HL-60 (cell line): ENCODE results near the gene OPTC.

ENCODE experiments used
- DNase-seq, 2 experiments: peaks; one replicate each; pipeline ENCODE4 v3.0.0-alpha.2; 2010 to 2020; ENCODE audit warnings: low read depth in 1 of 2, low spot score in 1 of 2
- H3K27ac ChIP-seq: fragments of 250-450 bp; sonication (Bioruptor Pico); replicated peaks from 2 replicates; pipeline ENCODE4 v1.5.1; 2020; ENCODE audit warnings: mild to moderate bottlenecking, moderate library complexity
- H3K27me3 ChIP-seq: fragments of 250-450 bp; sonication (Bioruptor Pico); 2 replicates; pipeline ENCODE4 v1.5.1; 2021; ENCODE audit warnings: mild to moderate bottlenecking, moderate library complexity; ENCODE audit not compliant: insufficient read depth, poor library complexity, severe bottlenecking
- H3K4me3 ChIP-seq: replicated peaks from 2 replicates; pipeline ENCODE4 v1.5.1; 2011; ENCODE audit warnings: mild to moderate bottlenecking, control low read depth, low read length; ENCODE audit not compliant: insufficient read depth
- GABPA ChIP-seq: IDR thresholded peaks from 2 replicates; pipeline ENCODE4 v1.6.1; 2012; ENCODE audit warnings: low read depth
- POLR2AphosphoS5 ChIP-seq: IDR thresholded peaks from 2 replicates; pipeline ENCODE4 v1.6.1; 2012; ENCODE audit warnings: low read depth
- REST ChIP-seq: IDR thresholded peaks from 2 replicates; pipeline ENCODE4 v1.6.1; 2012; ENCODE audit warnings: low read depth; ENCODE audit not compliant: insufficient replicate concordance
- SPI1 ChIP-seq: IDR thresholded peaks from 2 replicates; pipeline ENCODE4 v1.6.1; 2012; ENCODE audit warnings: low read depth, mild to moderate bottlenecking, borderline replicate concordance
- TF ChIP-seq, protein P1 (sequence below): IDR thresholded peaks from one replicate; pipeline ENCODE4 v1.5.1; 2011; ENCODE audit warnings: low read length, control low read depth, inconsistent platforms; ENCODE audit not compliant: insufficient read depth

Gene OPTC

GRCh38 chr1:203454986-203455471, 38.9 kb upstream of the OPTC start:
- Histone ChIP-seq H3K4me3 (no peak overlapping the region), H3K27me3 (peaks cover 3% of the 10 kb centered on the region), H3K27ac (no peak overlapping the region)
- DNase-seq: no peak
- TF ChIP-seq POLR2AphosphoS5 (no peak), SPI1 (no peak), GABPA (no peak), REST (no peak)
- TF ChIP-seq, protein P1, sequence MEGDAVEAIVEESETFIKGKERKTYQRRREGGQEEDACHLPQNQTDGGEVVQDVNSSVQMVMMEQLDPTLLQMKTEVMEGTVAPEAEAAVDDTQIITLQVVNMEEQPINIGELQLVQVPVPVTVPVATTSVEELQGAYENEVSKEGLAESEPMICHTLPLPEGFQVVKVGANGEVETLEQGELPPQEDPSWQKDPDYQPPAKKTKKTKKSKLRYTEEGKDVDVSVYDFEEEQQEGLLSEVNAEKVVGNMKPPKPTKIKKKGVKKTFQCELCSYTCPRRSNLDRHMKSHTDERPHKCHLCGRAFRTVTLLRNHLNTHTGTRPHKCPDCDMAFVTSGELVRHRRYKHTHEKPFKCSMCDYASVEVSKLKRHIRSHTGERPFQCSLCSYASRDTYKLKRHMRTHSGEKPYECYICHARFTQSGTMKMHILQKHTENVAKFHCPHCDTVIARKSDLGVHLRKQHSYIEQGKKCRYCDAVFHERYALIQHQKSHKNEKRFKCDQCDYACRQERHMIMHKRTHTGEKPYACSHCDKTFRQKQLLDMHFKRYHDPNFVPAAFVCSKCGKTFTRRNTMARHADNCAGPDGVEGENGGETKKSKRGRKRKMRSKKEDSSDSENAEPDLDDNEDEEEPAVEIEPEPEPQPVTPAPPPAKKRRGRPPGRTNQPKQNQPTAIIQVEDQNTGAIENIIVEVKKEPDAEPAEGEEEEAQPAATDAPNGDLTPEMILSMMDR: no peak

DNA sequence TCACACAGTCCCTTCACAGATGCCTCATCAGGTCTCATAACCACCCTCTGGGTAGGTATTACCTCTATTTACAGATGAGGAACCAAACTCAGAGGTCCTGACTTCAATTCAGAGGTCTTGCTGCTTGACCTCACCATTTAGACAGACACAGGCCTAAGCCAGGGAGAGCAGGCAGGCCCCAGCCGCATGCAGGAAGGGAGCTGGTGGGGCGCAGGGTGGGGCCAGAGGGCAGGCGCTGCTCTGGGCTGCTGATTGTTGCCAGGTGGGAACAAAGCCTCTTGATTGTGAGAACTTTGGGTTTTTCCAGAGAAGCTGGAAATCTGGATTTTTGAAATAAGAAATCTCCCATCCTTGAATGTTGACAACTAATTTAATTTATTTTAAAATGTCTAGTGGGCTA, 38.2 kb upstream of the OPTC start:
- Histone ChIP-seq H3K4me3 (no peak overlapping the region), H3K27me3 (peaks cover 3% of the 10 kb centered on the region), H3K27ac (no peak overlapping the region)
- DNase-seq: no peak
- TF ChIP-seq SPI1 (no peak), POLR2AphosphoS5 (no peak), REST (no peak), GABPA (no peak)
- TF ChIP-seq, protein P1: no peak

DNA sequence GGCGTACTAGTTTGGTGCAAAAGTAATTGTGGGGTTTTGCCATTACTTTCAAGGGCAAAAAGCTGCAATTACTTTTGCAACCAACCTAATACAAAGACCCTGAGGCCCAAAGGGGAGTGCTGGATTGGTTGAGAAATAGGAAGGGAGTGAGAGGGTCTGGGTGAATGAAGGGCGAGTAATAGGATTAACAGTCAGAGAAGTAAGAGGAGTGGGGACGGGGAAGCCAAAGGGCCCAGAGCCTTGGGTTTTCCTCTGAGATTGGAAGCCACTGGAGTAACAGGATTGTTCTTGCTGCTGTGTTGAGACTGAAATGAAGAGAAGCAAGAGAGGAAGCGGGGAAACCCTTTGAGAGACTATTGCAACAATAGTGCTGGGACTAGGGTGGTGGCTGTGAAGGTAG, 37.4 kb upstream of the OPTC start:
- TF ChIP-seq POLR2AphosphoS5: no peak
- TF ChIP-seq, protein P1: no peak
- TF ChIP-seq GABPA: no peak
- TF ChIP-seq SPI1: no peak
- no peak for TF ChIP-seq REST
- DNase-seq: no peak
- Histone ChIP-seq H3K27me3 (peaks cover 3% of the 10 kb centered on the region), H3K27ac (no peak overlapping the region), H3K4me3 (no peak overlapping the region)
